ENCODE results near the gene ITCH. TPM values are rescaled to one million over a fixed set of nuclear protein-coding genes. Genes with fewer than 3 reads are reported as not detected.

The ITCH gene
- total and polyA plus RNA-seq, 4 donors = 9.3 to 68.1 (median 30.4) TPM

DNA sequence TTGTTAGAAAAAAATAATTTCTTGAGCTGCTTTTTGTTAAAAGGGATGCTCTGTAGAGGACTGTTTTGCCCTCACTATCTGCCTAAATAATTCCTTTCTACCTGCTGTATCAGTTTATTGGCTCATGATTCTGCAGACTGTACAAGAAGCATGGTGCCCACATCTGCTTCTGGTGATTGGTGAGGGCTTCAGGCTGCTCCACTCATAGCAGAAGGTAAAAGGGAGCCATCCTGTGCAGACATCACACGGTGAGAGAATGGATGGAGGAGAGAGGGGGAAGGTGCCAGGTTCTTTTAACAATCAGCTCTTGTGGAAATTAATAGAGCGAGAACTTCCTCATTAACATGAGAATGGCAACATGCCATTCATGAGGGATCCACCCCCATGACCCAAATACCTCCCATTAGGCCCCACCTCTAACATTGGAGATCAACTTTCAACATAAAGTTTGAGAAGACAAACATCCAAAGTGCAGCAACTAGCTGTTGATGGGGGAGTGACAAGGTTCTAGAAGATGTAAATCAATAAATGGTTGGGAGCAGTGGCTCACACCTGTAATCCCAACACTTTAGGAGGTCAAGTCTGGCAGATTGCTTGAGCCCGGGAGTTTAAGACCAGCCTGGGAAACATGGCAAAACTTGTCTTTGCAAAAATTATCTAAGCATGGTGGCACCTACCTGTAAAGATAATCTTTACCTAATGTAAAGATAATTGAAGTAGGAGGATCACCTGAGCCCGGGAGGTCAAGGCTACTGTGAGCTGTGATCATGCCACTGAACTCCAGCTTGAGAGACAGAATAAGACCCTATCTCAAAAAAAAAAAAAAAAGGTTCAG, 44.2 kb upstream of the ITCH start:
- WGBS, 2 donors = 59 to 73% methylated on average over 4 of the region's 4 CpGs
- H3K36me3 ChIP-seq (ENCODE audit: control insufficient read depth in 4 of 4, insufficient read depth in 4 of 4, low read length in 4 of 4) = no peaks in the 10 kb centered on the region
- ATAC-seq (ENCODE audit: insufficient read depth, low FRiP score) (no peak), DNase-seq (no peak)
- H3K4me3 ChIP-seq = no peak overlapping the region
- no peak overlapping the region for H3K9ac ChIP-seq (ENCODE audit: insufficient read depth in 1 of 2, low read length in 2 of 2)
- no peaks in the 10 kb centered on the region for H3K4me1 ChIP-seq (ENCODE audit: control insufficient read depth in 5 of 5, insufficient read depth in 5 of 5, low read length in 5 of 5)
- no peaks in the 10 kb centered on the region for H3K27me3 ChIP-seq (ENCODE audit: control insufficient read depth in 3 of 3, insufficient read depth in 3 of 3, low read length in 2 of 3)
- H3K9me3 ChIP-seq (ENCODE audit: control insufficient read depth in 4 of 4, insufficient read depth in 3 of 4, low read length in 3 of 4) = no peaks in the 10 kb centered on the region
- no peak overlapping the region for H3K27ac ChIP-seq (ENCODE audit: low read depth in 1 of 2, low read length in 1 of 2)
- TF ChIP-seq CTCF (IDR thresholded peaks at IDR 0.05; ENCODE audit: control extremely low read depth, extremely low read depth) = no peak

- Histone ChIP-seq H3K36me3 (ENCODE audit: control insufficient read depth in 4 of 4, insufficient read depth in 4 of 4, low read length in 4 of 4) (no peaks in the 10 kb centered on the region), H3K9me3 (ENCODE audit: control insufficient read depth in 4 of 4, insufficient read depth in 3 of 4, low read length in 3 of 4) (no peaks in the 10 kb centered on the region), H3K27me3 (ENCODE audit: control insufficient read depth in 3 of 3, insufficient read depth in 3 of 3, low read length in 2 of 3) (no peaks in the 10 kb centered on the region), H3K4me3 (no peak overlapping the region), H3K9ac (ENCODE audit: insufficient read depth in 1 of 2, low read length in 2 of 2) (no peak overlapping the region), H3K4me1 (ENCODE audit: control insufficient read depth in 5 of 5, insufficient read depth in 5 of 5, low read length in 5 of 5) (peaks cover 0 to 5% (median 0%) of the 10 kb centered on the region in 5 donors), H3K27ac (ENCODE audit: low read depth in 1 of 2, low read length in 1 of 2) (no peak overlapping the region)
- 70 to 77% methylated on average over 3 of the region's 3 CpGs for WGBS, 2 donors
- no peak for TF ChIP-seq CTCF (IDR thresholded peaks at IDR 0.05; ENCODE audit: control extremely low read depth, extremely low read depth)
- ATAC-seq (ENCODE audit: insufficient read depth, low FRiP score) = no peak
- no peak for DNase-seq
These were observed 42.2 kb upstream of the ITCH start for GRCh38 chr20:34320861-34321260.

- no peaks in the 10 kb centered on the region for H3K9me3 ChIP-seq (ENCODE audit: control insufficient read depth in 4 of 4, insufficient read depth in 3 of 4, low read length in 3 of 4)
- DNase-seq = peak in 1 of 3 donors; percentile 9
- WGBS, 2 donors = 67 to 79% methylated on average over 9 of the region's 9 CpGs
- no peaks in the 10 kb centered on the region for H3K36me3 ChIP-seq (ENCODE audit: control insufficient read depth in 4 of 4, insufficient read depth in 4 of 4, low read length in 4 of 4)
- no peak for ATAC-seq (ENCODE audit: insufficient read depth, low FRiP score)
- no peak for TF ChIP-seq CTCF (IDR thresholded peaks at IDR 0.05; ENCODE audit: control extremely low read depth, extremely low read depth)
- H3K27ac ChIP-seq (ENCODE audit: low read depth in 1 of 2, low read length in 1 of 2) = no peak overlapping the region
- H3K9ac ChIP-seq (ENCODE audit: insufficient read depth in 1 of 2, low read length in 2 of 2) = no peak overlapping the region
- no peak overlapping the region for H3K4me3 ChIP-seq
- peaks cover 0 to 5% (median 0%) of the 10 kb centered on the region in 5 donors for H3K4me1 ChIP-seq (ENCODE audit: control insufficient read depth in 5 of 5, insufficient read depth in 5 of 5, low read length in 5 of 5)
- no peaks in the 10 kb centered on the region for H3K27me3 ChIP-seq (ENCODE audit: control insufficient read depth in 3 of 3, insufficient read depth in 3 of 3, low read length in 2 of 3)
These were observed 40.6 kb upstream of the ITCH start for GRCh38 chr20:34322267-34323105.
